Activated CD8-positive, alpha-beta memory T cell treated with anti-CD3 and anti-CD28 coated beads, Interleukin-2, amount 50 U/mL, for 1 hour (primary cell): ENCODE data around the gene BAHD1.
"Not testable (repeated sequence)": the region's sequence is repeated elsewhere in the genome, so short reads cannot be mapped to it uniquely, and the experiment has no call there.

Experiments
- DNase-seq: peaks from one replicate; pipeline ENCODE4 v3.0.0-alpha.2; 2020; ENCODE audit errors: extremely low read depth

BAHD1 gene

DNA sequence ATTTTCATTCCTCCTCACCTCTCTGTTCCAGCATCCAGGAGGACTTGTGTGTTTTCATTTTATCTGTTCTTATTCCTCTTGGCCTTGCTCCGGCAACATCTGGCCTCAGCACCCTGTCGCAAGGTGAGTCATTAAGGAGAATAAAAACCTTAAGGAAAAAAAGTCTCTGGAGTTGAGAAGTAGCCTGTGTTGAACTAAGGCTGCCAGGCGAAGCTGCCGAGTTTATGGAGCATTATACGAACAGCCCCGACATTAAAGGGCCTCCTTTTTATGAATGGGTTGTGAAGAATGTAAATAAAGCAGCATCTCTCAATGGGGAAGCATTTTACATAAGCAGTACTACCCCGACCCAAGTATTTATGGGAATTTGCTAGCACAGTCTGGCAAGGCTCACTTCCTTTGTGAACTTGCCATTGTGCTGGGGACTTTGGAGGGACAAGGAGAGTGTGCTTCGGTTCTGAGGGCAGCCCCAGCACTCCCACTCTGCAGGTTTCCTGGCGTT, 4.7 kb downstream of the BAHD1 start:
- DNase-seq: no peak

DNA sequence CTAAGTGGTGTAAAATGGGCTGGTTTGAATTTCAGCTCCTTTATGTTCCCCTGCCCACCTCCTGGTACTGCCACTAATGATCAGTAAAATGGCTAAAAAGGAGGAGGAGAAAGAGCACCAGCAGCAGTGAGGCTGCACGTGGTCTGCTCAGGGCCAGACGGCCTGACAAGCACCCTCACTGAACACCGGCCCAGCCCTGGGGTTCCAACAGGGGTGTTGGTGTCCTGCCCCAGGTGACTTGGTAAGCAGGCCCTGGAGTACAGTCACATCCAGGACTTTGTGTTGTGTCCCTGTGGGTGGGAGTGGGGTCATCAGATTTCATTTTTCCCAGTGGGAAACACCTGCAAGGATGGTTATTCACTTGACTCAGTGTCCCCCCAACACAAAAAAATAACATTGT, 5.4 kb downstream of the BAHD1 start:
- no peak for DNase-seq

DNA sequence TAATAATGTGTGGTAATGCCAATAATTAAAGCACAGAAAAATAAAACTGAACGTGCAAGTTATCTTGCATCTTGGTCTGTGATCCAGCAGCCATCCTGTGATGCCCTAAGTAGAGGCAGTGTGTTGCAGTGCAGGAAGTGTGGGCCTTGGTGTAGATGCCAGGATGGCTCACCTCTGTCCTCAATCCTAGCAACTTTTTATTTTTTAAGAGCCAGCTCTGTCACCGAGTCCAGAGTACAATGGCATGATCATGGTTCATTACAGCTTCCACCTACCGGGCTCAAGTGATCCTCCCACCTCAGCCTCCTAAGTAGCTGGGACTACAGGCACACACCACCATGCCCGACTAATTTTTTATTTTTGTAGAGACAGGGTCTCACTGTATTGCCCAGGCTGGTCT, 7.6 kb downstream of the BAHD1 start:
- no peak for DNase-seq

DNA sequence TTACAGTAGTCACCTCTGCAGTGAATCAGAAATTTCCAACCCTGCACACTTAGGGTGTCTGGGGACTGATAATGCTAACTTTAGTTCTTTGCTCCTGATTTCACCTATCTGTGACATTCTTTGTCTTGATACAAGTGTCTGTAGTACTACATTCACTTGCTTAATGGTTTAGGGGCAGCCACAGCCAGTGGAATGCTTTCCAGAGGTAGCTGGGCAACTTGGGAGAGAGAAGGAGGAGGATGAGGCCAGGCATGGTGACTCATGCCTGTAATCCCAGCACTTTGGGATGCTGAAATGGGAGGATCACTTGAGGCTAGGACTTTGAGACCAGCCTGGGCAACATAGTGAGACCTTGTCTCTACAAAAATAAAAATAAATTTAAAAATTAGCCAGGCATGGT, 8.5 kb downstream of the BAHD1 start:
- DNase-seq: no peak

DNA sequence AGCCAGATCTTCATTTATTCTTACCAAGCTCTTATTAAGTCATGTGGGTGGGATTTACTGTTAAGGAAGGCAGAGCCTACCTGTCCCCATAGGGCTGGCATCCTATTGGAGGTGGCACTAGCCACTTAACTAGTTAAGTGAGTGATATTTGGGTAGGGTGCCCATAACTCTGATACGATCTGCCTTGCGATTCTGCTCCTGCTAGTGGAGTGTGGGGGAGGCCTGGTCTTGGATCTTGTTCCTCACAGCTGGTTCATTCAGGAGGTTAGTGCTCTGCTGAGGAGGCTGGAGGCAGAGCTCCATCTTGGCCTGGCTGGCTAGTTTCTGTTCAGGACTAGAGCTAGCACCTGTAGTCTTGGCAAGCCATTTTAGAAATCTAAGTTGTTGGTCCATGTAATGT, 9.3 kb downstream of the BAHD1 start:
- DNase-seq: no peak

DNA sequence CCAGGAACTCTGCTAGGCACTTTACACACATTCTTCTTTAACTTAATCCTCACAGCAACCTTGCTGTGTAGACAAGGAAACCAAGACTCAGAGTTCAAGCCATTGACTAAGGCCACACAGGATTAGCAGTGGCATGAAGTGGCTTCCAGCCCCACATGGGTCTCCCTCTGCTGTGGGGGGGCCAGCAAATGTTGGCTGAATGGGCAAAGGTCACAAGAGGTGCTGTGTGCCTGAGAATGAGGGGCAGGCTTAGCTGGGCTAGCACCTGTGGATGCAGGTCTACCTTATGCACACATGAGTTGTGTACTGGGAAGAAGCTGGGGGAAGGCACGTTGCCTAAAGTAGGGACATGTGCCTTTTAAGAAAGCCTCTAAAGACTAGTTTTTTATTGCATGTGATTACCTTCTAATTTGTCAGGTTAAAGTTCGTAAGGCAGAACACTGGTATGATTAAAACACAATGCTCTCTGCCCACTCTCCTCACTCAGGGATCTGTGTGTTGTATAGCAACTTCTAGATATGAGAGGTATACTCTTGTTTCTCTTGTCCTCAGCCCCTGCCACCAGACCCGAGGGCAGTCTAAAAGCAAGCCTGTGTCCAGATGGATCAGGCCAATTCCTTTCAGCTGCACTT, 10.9 kb downstream of the BAHD1 start:
- DNase-seq: no peak

DNA sequence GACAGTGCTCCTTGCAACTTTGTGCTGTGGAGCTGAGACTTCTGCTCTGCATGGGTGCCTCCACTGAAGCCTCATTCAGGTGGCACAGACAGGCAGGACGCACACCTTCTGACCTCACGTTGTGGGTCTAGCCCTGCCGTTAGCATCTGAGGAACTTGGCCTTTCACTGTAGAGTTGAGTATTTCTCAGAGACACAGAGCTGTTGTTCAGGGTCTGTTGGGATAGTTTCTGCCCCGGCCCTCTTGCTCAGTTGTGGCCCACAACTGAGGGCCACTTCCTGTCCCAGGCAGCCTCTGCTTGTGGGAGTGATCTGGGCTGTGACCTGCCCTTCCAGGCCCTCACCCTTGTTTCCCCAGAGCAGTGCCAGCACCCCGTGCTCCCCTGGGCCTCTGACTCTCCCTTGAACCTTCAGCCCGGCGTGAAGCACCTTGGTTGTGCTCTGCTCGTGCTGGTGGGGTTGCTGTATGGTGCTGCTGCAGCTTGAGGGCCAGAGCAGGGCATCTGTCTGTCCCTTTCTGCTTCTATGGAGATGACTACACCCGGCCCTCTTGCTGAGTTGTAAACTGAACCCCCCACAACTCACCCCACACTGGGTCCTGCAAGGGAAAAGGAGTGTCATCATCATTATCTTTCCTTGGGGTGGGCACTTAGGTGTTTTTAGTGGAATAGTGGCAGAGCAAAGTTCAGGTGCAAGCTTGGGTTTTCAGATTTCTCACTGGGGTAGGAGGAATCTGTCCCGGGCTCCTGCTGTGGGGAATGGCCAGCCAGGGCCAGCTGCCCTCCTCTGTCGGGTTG, 11.7 kb downstream of the BAHD1 start:
- DNase-seq: no peak

DNA sequence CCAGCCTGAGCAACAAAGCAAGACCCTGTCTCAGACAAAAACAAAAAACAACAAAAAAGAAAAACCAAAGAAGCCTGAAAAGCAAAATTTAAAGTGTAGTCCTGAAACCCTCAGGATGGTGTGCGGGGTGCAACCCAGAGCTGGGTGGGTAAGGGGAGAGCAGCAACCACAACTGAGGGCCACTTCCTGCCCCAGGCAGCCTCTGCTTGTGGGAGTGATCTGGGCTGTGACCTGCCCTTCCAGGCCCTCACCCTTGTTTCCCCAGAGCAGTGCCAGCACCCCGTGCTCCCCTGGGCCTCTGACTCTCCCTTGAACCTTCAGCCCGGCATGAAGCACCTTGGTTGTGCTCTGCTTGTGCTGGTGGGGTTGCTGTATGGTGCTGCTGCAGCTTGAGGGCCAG, 13.2 kb downstream of the BAHD1 start:
- not testable (repeated sequence) for DNase-seq

DNA sequence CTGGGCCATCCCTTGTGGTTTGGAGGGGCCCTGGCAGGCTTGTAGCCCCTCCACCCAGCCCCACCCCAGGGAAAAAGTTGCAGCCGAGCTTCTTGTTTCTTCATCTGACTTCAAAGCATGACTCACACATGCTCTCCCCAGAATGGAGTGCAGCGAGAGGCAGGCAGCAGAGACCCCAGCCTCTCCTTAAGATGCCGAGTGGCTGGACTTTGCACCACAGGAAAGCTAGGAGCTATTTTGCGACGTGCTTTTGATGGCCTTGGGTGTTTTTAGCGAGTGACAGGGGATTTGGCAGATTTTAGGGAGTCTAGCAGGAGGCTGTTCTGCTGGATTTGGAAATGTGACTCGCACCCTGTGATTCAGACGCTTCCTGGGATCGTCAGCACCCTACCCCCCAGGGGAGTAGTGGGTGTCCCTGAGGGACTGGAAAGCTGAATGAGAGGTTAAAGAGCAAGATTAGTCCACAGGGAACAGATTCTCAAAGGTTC, 14.2 kb downstream of the BAHD1 start:
- DNase-seq: no peak

DNA sequence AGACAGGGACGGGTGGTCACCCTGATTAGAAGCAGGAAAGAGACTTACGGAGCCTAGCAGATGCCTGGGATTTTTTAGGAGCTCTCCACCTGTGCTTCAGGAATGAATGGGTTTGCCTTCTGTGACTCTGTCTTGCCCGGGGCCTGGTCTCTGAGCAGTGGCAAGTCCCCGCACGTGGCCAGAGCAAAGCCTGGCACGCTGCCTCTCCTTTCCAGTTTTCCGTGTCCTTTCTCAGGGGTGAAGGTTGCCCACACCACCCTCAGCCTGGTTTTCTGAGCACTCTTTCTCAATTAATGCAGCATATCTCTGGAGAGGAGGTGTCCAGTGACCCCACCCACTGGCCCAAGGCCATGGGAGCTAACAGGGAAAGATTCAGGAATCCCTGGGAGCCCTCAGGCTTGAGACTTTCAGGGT, 15.6 kb downstream of the BAHD1 start:
- DNase-seq: no peak

DNA sequence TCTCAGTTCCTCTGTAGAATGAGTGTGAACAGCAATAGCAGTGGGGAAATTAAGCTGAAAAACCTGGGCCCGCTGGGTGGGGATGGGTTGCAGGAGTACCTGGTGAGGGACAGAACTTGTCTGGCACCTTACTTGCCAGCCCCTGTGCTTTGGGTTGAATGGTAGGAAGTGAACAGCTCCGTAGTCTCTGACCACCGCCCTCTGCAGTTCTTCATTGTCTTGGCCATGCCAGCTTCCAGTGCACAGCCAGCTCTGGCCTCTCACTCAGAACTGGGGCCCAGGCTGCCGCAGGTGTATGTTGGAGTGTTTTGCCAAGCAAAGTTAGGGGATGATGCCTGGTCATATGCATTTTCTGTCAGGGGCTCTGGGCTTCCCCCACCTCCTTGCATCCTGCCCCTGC, 16.0 kb downstream of the BAHD1 start:
- no peak for DNase-seq

DNA sequence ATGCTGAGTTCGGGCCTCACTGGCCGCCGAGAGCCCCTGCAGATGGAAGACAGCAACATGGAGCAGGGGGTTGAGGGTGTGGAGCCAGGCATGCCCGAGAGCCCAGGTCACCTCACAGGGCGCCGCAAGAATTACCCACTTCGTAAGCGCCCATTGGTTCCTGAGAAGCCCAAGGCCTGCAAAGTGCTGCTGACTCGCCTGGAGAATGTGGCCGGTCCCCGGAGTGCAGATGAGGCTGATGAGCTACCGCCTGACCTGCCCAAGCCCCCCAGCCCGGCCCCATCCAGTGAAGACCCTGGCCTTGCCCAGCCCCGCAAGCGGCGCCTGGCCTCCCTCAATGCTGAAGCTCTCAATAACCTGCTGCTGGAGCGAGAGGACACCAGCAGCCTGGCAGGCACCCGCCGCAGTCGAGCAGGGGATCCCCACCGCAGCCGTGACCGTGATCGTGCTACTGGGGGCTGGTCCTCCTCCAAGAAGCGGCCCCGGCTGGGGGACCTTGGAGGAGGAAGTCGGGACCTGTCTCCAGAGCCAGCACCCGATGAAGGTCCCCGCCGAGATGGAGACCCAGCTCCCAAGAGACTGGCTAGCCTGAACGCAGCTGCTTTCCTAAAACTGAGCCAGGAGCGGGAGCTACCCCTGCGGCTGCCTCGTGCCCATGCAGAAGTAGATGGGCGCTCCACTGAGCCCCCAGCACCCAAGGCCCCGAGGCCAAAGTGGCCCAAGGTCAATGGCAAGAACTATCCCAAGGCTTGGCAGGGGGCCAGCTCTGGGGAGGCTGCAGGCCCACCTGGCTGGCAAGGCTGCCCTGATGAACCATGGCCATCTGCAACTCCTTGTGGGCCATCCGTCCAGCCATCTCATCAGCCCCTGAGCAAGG, 18.0 kb downstream of the BAHD1 start:
- DNase-seq: no peak

DNA sequence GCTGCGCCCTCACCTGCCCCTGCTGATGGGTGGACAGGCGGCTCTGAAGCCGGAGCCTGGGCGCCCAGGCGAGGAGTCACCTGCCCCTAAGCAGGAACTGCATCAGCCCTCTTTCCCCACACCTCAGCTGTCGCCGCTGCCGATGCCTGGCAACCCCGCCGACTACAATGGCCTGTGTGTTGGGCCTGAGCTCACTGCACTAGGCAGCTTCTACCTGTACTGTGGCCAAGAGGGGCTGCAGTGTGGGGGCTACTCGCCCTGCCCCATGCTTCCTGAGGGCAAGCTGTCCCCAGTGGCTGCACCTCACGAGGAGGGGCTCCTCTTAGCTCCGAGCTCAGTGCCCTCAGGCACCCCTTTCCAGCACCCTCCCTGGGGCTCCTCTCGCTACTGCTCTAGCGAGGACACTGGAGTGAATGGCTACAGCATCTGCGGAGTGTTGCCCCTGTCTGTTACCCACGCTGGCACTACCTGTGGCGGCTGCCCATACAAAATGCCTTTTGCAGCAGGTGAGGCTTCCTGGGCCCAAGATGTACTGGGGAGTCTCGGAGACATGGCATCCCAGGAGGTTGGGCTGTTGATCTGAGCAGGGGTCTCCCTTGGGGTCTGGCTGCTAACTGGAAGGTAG, 18.8 kb downstream of the BAHD1 start:
- no peak for DNase-seq

DNA sequence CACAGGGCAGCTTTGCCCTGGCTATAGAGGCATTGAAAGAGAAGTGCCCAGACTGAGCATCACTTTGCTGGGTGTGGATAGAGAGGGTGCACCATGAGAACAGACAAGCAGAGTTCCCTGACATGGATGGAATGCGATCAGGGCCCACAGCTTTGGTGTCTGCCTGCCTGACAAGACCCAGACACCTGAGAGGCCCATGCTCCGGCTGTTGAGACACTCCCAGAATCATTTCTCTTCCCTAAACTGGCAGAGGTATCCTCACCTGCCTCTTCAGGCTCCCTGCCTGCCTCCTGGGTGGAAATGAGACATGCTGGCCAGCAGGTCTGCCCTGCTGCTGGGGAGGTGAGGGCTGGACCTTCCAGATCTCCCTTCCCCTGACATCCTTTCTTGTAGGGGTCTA, 19.7 kb downstream of the BAHD1 start:
- DNase-seq: no peak

DNA sequence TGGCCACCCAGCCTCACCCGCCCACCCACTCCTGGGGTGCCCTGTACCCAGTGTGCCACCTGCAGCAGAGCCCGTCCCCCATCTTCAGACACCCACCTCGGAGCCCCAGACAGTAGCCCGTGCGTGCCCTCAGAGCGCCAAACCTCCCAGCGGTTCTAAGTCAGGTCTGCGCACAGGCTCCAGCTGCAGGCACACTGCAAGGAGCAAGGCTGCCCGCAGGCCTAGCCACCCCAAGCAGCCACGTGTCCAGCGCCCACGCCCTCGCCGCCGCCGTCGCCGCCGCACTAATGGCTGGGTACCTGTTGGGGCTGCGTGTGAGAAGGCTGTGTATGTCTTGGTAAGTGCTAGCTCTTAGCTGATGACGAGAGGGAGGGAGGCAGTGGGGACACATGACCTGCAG, 21.2 kb downstream of the BAHD1 start:
- DNase-seq: no peak

DNA sequence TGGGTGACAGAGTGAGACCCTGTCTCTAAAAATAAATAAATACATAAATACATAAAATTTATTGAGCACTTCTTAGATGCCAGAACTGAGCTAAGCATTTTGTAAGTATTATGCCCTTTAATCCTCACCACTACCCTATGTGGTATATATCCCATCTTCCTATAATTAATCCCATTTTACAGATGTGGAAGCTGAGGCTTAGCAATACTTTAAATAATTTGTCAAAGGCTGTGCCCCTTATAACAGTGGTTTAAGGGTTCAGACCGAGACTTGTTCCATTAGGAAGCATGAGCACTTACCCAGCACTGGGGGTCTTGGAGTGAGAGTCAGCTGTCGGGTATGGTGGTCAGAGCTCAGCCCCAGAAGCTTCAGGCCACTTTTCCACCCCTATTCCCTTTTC, 22.5 kb downstream of the BAHD1 start:
- DNase-seq: no peak

DNA sequence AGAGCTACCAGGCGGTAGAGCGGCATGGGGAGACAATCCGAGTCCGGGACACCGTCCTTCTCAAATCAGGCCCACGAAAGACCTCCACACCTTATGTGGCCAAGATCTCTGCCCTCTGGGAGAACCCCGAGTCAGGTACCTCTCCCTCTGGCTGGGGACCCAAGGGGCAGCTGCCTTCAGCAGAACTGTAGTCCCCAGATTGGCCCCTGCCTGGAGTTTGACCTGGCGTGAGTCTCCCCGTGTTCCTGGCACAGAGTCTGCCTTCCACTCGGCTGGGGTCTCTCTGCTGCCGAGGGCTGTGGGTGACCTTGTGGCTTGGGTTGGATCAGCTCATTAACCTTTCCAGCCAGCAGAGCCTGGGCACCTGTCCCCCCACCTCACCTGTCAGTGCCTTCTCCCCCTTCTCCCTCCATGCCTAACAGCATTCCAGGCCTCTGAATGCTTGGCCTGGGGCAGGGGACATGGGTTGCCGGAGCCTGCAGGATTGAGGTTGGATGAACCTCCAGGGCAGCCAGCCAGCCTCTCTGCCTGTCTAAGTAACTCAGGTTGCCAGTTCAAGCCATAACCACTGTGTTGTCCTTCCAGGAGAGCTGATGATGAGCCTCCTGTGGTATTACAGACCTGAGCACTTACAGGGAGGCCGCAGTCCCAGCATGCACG, 23.3 kb downstream of the BAHD1 start:
- DNase-seq: no peak

DNA sequence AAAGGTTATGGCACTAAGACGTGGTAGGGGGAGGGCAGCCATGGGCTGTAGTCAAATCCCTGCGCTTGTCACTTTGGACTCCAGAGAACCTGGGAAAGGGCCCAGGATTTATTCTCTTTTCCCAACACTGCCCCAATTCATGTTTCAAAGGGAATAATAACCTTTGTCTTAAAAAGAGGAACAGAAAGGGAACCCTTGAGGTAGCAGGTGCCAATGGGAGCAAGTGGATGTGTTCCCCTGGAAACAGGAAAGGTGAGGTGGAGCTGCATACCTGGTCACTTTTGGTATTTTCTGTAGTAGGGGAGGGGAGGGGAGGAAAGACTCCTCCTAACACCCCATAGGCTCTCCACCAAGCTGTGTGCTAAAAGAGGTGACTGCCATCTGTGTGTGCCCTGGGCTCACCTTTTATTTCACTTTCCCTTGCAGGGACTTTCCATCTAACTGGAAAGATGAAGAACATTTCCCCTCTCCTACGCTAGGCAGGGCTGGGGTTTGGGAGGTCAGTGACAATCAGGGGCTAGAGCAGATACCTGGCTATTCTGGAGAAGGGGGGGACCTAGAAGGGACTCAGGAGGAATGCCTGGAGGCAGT, 23.9 kb downstream of the BAHD1 start:
- DNase-seq: no peak

DNA sequence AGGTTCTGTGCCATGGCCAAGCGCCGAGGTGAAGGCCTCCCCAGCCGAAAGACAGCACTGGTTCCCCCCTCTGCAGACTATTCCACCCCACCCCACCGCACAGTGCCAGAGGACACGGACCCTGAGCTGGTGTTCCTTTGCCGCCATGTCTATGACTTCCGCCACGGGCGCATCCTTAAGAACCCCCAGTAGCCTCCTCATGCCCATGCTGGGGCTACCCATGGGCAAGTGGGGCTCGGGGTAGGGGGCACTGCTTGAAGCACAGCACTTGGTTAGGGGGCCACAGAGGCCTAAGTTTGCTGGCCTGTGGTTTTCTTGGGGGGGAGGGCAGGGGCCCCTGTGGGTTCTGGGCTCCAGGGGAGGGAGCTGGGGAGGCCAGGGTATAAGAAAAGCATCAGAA, 25.2 kb downstream of the BAHD1 start:
- no peak for DNase-seq

DNA sequence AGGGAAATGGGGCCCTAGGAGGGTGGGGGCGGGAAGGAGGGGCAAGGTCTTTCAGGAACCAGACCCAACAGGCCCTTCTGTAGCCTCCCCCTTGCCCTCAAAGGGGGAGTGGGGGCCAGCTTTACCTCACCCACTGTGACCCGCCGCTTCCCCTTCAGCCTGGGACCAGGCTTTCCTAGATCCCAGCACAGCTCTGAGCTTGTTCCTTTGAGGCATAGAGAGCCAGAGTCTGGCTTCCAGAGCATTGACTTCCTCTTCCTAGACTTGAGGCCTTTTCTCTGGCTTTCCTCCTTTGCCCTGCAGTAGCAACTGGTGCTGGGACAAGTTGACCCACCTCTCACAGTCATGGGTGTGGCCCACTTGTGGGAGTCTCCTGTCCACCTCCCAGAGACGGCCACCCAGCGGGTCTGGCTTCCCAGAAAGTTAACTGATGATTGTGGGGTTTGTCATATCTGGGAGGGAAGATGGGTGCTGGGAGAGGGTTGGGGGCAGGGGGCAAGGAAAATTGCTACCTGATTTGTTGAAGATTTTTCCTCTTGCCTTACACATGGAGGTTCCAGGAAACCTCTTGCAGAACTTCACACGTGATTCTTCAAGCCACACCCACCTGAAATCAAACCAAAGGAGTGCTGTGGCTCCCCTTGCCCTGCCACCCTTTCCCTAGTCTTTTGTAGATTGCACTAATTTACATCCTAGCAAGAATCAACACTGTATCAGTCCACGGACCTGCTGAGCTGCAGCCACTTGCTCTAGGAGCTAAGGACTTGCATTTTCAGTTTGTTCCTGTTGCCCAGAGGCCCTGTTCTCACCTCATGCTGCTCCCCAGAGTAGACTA, 25.9 kb downstream of the BAHD1 start:
- no peak for DNase-seq
